H9 (cell line): Measurements from ENCODE around the gene SOBP. TPM values are rescaled to one million over a fixed set of nuclear protein-coding genes. Genes with fewer than 3 reads are reported as not detected.
"Not testable (repeated sequence)": the region's sequence is repeated elsewhere in the genome, so short reads cannot be mapped to it uniquely, and the experiment has no call there.

Experiments
- DNase-seq: peaks from one replicate; pipeline ENCODE4 v3.0.0-alpha.2; 2017
- H2AFZ ChIP-seq: one replicate; pipeline ENCODE4 v1.6.1; 2013; ENCODE audit warnings: mild to moderate bottlenecking, low read length, control low read depth, moderate library complexity
- H2AK5ac ChIP-seq: 2 replicates; pipeline ENCODE4 v1.6.1; 2013; ENCODE audit warnings: low read length, control low read depth, mixed read lengths; ENCODE audit not compliant: insufficient read length
- H2BK120ac ChIP-seq: one replicate; pipeline ENCODE4 v1.6.1; 2013; ENCODE audit warnings: low read depth, mild to moderate bottlenecking, low read length, control low read depth, inconsistent platforms; ENCODE audit not compliant: poor library complexity, severe bottlenecking
- H2BK12ac ChIP-seq: 2 replicates; pipeline ENCODE4 v1.6.1; 2013; ENCODE audit warnings: low read length, control low read depth, mixed read lengths, low read depth; ENCODE audit not compliant: insufficient read length
- H2BK15ac ChIP-seq: 2 replicates; pipeline ENCODE4 v1.6.1; 2013; ENCODE audit warnings: low read depth, low read length, control low read depth
- H2BK20ac ChIP-seq: one replicate; pipeline ENCODE4 v1.6.1; 2013; ENCODE audit warnings: low read depth, mild to moderate bottlenecking, low read length, control low read depth, inconsistent platforms; ENCODE audit not compliant: poor library complexity, severe bottlenecking
- H2BK5ac ChIP-seq: 2 replicates; pipeline ENCODE4 v1.6.1; 2013; ENCODE audit warnings: low read length, control low read depth, mixed read lengths; ENCODE audit not compliant: insufficient read length
- H3K14ac ChIP-seq: 2 replicates; pipeline ENCODE4 v1.6.1; 2013; ENCODE audit warnings: low read length, control low read depth; ENCODE audit not compliant: insufficient read depth
- H3K18ac ChIP-seq: 2 replicates; pipeline ENCODE4 v1.6.1; 2013; ENCODE audit warnings: low read depth, mild to moderate bottlenecking, mixed read lengths, low read length, control low read depth; ENCODE audit not compliant: insufficient read length
- H3K23ac ChIP-seq: 2 replicates; pipeline ENCODE4 v1.6.1; 2013; ENCODE audit warnings: low read length, control low read depth, mixed read lengths, low read depth; ENCODE audit not compliant: insufficient read length
- H3K23me2 ChIP-seq: 2 replicates; pipeline ENCODE4 v1.6.1; 2013; ENCODE audit warnings: low read depth, mild to moderate bottlenecking, mixed read lengths, low read length, control low read depth; ENCODE audit not compliant: insufficient read length, poor library complexity, severe bottlenecking
- H3K27ac ChIP-seq: 2 replicates; pipeline ENCODE4 v1.5.1; 2013; ENCODE audit warnings: low read length, control low read depth, mixed read lengths, low read depth; ENCODE audit not compliant: insufficient read length
- H3K27me3 ChIP-seq: 2 replicates; pipeline ENCODE4 v1.6.1; 2013; ENCODE audit warnings: low read length, control low read depth, inconsistent platforms; ENCODE audit not compliant: insufficient read depth
- H3K4ac ChIP-seq: 2 replicates; pipeline ENCODE4 v1.6.1; 2013; ENCODE audit warnings: low read depth, mild to moderate bottlenecking, control low read depth, inconsistent platforms, low read length, moderate library complexity
- H3K4me1 ChIP-seq: 2 replicates; pipeline ENCODE4 v1.6.1; 2013; ENCODE audit warnings: low read length, control low read depth, inconsistent platforms; ENCODE audit not compliant: insufficient read depth
- H3K4me2 ChIP-seq: 2 replicates; pipeline ENCODE4 v1.6.1; 2013; ENCODE audit warnings: low read length, control low read depth, mixed read lengths; ENCODE audit not compliant: insufficient read length, insufficient read depth
- H3K56ac ChIP-seq: 2 replicates; pipeline ENCODE4 v1.6.1; 2013; ENCODE audit warnings: low read depth, mild to moderate bottlenecking, mixed read lengths, low read length, control low read depth; ENCODE audit not compliant: insufficient read length
- H3K79me1 ChIP-seq: 2 replicates; pipeline ENCODE4 v1.6.1; 2013; ENCODE audit warnings: low read depth, mild to moderate bottlenecking, moderate library complexity, low read length, control low read depth, inconsistent platforms; ENCODE audit not compliant: insufficient read depth, poor library complexity, severe bottlenecking
- H3K79me2 ChIP-seq: 2 replicates; pipeline ENCODE4 v1.6.1; 2013; ENCODE audit warnings: low read length, control low read depth, inconsistent platforms; ENCODE audit not compliant: insufficient read depth
- H3K9ac ChIP-seq: 2 replicates; pipeline ENCODE4 v1.6.1; 2013; ENCODE audit warnings: low read length, control low read depth, mixed read lengths; ENCODE audit not compliant: insufficient read length; ENCODE audit errors: extremely low read depth
- H3K9me3 ChIP-seq: one replicate; pipeline ENCODE4 v1.6.1; 2013; ENCODE audit warnings: low read depth, low read length, inconsistent platforms; ENCODE audit not compliant: control insufficient read depth
- H3T11ph ChIP-seq: one replicate; pipeline ENCODE4 v1.6.1; 2013; ENCODE audit warnings: mild to moderate bottlenecking, low read length, control low read depth, inconsistent platforms
- H4K20me1 ChIP-seq: one replicate; pipeline ENCODE4 v1.6.1; 2013; ENCODE audit not compliant: control insufficient read depth, insufficient read length, insufficient read depth
- H4K5ac ChIP-seq: 2 replicates; pipeline ENCODE4 v1.6.1; 2013; ENCODE audit warnings: low read depth, mild to moderate bottlenecking, mixed read lengths, low read length, control low read depth; ENCODE audit not compliant: insufficient read length
- H4K8ac ChIP-seq: replicated peaks from 2 replicates; pipeline ENCODE4 v1.6.1; 2013; ENCODE audit warnings: low read length, control low read depth, mixed read lengths, low read depth; ENCODE audit not compliant: insufficient read length
- H4K91ac ChIP-seq: 2 replicates; pipeline ENCODE4 v1.6.1; 2013; ENCODE audit warnings: low read depth, mild to moderate bottlenecking, moderate library complexity, mixed read lengths, low read length, control low read depth; ENCODE audit not compliant: insufficient read length
- H3K27ac Mint-ChIP-seq, 3 experiments: 2 replicates in 2 of 3; 3 replicates in 1 of 3; pipeline ENCODE4 v1.8.0; 2020 to 2021; ENCODE audit warnings: mixed read lengths in 3 of 3, mild to moderate bottlenecking in 1 of 3, moderate library complexity in 1 of 3
- H3K27me3 Mint-ChIP-seq: 2 replicates; pipeline ENCODE4 v1.8.0; 2021; ENCODE audit warnings: low read depth, mild to moderate bottlenecking, moderate library complexity, mixed read lengths
- H3K36me3 Mint-ChIP-seq, 3 experiments: 2 replicates in 2 of 3; 3 replicates in 1 of 3; pipeline ENCODE4 v1.8.0; 2020 to 2021; ENCODE audit warnings: low read depth in 3 of 3, mixed read lengths in 3 of 3; ENCODE audit not compliant: insufficient read depth in 1 of 3
- H3K4me1 Mint-ChIP-seq, 2 experiments: 2 replicates each; pipeline ENCODE4 v1.8.0; 2020; ENCODE audit warnings: mixed read lengths in 2 of 2
- H3K4me3 Mint-ChIP-seq, 2 experiments: 2 replicates in 1 of 2; 3 replicates in 1 of 2; pipeline ENCODE4 v1.8.0; 2020 to 2021; ENCODE audit warnings: mild to moderate bottlenecking in 2 of 2, mixed read lengths in 2 of 2, moderate library complexity in 1 of 2
- H3K9me3 Mint-ChIP-seq, 2 experiments: 2 replicates in 1 of 2; 3 replicates in 1 of 2; pipeline ENCODE4 v1.8.0; 2020; ENCODE audit warnings: mild to moderate bottlenecking in 2 of 2, mixed read lengths in 2 of 2, moderate library complexity in 1 of 2
- WGBS: extraction: QIAGEN DNeasy Blood & Tissue Kit; methylation state at CpG from one replicate; pipeline ENCODE4 v1.1.7; 2013; ENCODE audit warnings: missing lambda C conversion rate, low lambda C conversion rate, mixed read lengths; ENCODE audit not compliant: insufficient read length; ENCODE audit errors: extremely low coverage; 5-methylcytosine and 5-hydroxymethylcytosine counted together
- total RNA-seq: library from RNA; stranded (reverse); gene quantifications from 2 replicates; pipeline ENCODE4 v1.2.1, GENCODE V29; 2021
- TF ChIP-seq, protein P1 (sequence below): fragments of 200-600 bp; sonication (generic); conservative IDR thresholded peaks from 3 replicates; pipeline ENCODE4 v1.8.0; 2021; ENCODE audit warnings: antibody characterized with exemption, mild to moderate bottlenecking

Gene SOBP
- total RNA-seq, 1 experiment from 2014 or later = 4.3 TPM

- no peak overlapping the region for H4K8ac ChIP-seq
These were observed 27.4 kb downstream of the SOBP start for GRCh38 chr6:107517274-107517673.

DNA sequence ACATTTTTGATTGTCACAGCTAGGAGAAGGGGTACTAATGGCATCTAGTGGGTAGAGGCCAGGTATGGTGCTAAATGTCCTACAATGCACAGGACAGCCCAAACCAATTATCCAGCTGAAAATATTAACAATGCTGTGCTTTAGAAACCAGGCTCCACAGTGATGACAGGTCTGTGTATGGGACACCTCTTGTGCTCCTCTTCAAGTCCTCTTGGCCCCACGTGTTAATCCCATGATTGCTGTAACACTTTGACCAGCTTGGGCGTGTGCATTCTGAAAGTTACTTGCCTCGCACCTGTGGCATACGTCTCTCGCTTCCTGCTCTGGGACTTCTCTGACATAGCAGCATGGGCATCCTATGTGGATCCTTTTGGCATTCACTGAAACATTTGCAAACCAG is 29.3 kb downstream of the SOBP start:
- not testable (repeated sequence) for H3K27me3 ChIP-seq, H3K4me3 Mint-ChIP-seq, H2BK120ac ChIP-seq, H3K4me2 ChIP-seq, H2BK12ac ChIP-seq, H3K9ac ChIP-seq, DNase-seq, H4K8ac ChIP-seq, H3K23me2 ChIP-seq, H3K56ac ChIP-seq, H3K79me2 ChIP-seq, H3K9me3 ChIP-seq, H3K14ac ChIP-seq, H3K27ac ChIP-seq, H2BK5ac ChIP-seq, H3T11ph ChIP-seq, H2AK5ac ChIP-seq, H4K20me1 ChIP-seq, H3K9me3 Mint-ChIP-seq, H3K4me1 ChIP-seq, H2AFZ ChIP-seq, H3K4ac ChIP-seq, H4K91ac ChIP-seq, H2BK20ac ChIP-seq, H3K79me1 ChIP-seq, H2BK15ac ChIP-seq, H4K5ac ChIP-seq, H3K23ac ChIP-seq, H3K27me3 Mint-ChIP-seq, H3K4me1 Mint-ChIP-seq, H3K18ac ChIP-seq
- WGBS = no CpG with 5 or more reads among the region's 5 CpGs
- 0 out of 7 replicates have a peak overlapping the region, but pooled peaks of 1 of the 3 experiments have one; percentile 32 for H3K27ac Mint-ChIP-seq
- H3K36me3 Mint-ChIP-seq = peaks cover 7 to 23% (median 7%) of the 10 kb centered on the region in 3 experiments

More at GRCh38 chr6:107517274-107517673, 27.4 kb downstream of the SOBP start:
- H3K9me3 ChIP-seq = no peaks in the 10 kb centered on the region
- no peak overlapping the region for H2BK5ac ChIP-seq
- H3K36me3 Mint-ChIP-seq = peaks cover 7 to 23% (median 7%) of the 10 kb centered on the region in 3 experiments
- H4K5ac ChIP-seq = no peak overlapping the region
- no peak overlapping the region for H3K23ac ChIP-seq
- no peak overlapping the region for H2BK12ac ChIP-seq
- H3K4me1 Mint-ChIP-seq = peaks cover 5 to 8% of the 10 kb centered on the region in 2 experiments
- no peak overlapping the region for H2BK15ac ChIP-seq
- no peaks in the 10 kb centered on the region for H3K79me1 ChIP-seq
- H3K79me2 ChIP-seq = no peaks in the 10 kb centered on the region
- H2BK120ac ChIP-seq = no peak overlapping the region
- H3K4me2 ChIP-seq = no peak overlapping the region
- peaks cover 3 to 9% of the 10 kb centered on the region in 2 experiments; a peak in 4 of 5 replicates for H3K9me3 Mint-ChIP-seq
- WGBS = no CpG with 5 or more reads among the region's 1 CpG
- H3K27me3 Mint-ChIP-seq = no peaks in the 10 kb centered on the region
- H3K56ac ChIP-seq = no peak overlapping the region
- no peak overlapping the region for H3T11ph ChIP-seq
- no peak overlapping the region for H3K4ac ChIP-seq
- H3K4me3 Mint-ChIP-seq = no peak overlapping the region
- no peak overlapping the region for H2BK20ac ChIP-seq
- no peaks in the 10 kb centered on the region for H3K23me2 ChIP-seq
- TF ChIP-seq, protein P1, sequence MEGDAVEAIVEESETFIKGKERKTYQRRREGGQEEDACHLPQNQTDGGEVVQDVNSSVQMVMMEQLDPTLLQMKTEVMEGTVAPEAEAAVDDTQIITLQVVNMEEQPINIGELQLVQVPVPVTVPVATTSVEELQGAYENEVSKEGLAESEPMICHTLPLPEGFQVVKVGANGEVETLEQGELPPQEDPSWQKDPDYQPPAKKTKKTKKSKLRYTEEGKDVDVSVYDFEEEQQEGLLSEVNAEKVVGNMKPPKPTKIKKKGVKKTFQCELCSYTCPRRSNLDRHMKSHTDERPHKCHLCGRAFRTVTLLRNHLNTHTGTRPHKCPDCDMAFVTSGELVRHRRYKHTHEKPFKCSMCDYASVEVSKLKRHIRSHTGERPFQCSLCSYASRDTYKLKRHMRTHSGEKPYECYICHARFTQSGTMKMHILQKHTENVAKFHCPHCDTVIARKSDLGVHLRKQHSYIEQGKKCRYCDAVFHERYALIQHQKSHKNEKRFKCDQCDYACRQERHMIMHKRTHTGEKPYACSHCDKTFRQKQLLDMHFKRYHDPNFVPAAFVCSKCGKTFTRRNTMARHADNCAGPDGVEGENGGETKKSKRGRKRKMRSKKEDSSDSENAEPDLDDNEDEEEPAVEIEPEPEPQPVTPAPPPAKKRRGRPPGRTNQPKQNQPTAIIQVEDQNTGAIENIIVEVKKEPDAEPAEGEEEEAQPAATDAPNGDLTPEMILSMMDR = no peak
- no peak overlapping the region for H2AK5ac ChIP-seq
- H3K27ac ChIP-seq = no peak overlapping the region
- no peak overlapping the region for H3K14ac ChIP-seq
- H4K20me1 ChIP-seq = no peaks in the 10 kb centered on the region
- H3K4me1 ChIP-seq = peaks cover 3% of the 10 kb centered on the region; the same call in 1 of the 2 replicates
- H4K91ac ChIP-seq = no peak overlapping the region
- no peak overlapping the region for H3K9ac ChIP-seq
- no peak overlapping the region for H2AFZ ChIP-seq
- no peak overlapping the region for H3K18ac ChIP-seq
- no peak overlapping the region for H3K27ac Mint-ChIP-seq
- no peak for DNase-seq
- no peaks in the 10 kb centered on the region for H3K27me3 ChIP-seq
